SK-N-SH (cell line): Measurements from ENCODE around the gene TSPAN32. TPM values are rescaled to one million over a fixed set of nuclear protein-coding genes. Genes with fewer than 3 reads are reported as not detected.
"Not testable (repeated sequence)": the region's sequence is repeated elsewhere in the genome, so short reads cannot be mapped to it uniquely, and the experiment has no call there.

Source experiments
- CTCF ChIA-PET: fragments of 300-600, 350-600 bp; formaldehyde crosslinking; extraction: SDS; loops from one replicate; lab custom pipeline; 2021; lab: Yijun Ruan, JAX
- POLR2A ChIA-PET: fragments of 350-600 bp; sonication (Branson Sonifier 250); formaldehyde crosslinking; extraction: SDS; loops from one replicate; lab custom pipeline; 2020; ENCODE audit warnings: antibody characterized with exemption, inconsistent platforms; lab: Yijun Ruan, JAX
- DNase-seq: peaks from one replicate; pipeline ENCODE4 v3.0.0; 2012
- H2AFZ ChIP-seq: fragments of 200-600 bp; sonication (generic); 2 replicates; pipeline ENCODE4 v1.8.1; 2016; ENCODE audit warnings: antibody characterized with exemption, mild to moderate bottlenecking, low read depth
- H3F3A ChIP-seq: fragments of 200-600 bp; sonication (generic); replicated peaks from 2 replicates; pipeline ENCODE3; 2016; ENCODE audit warnings: antibody characterized with exemption, mild to moderate bottlenecking; ENCODE audit not compliant: insufficient read depth
- H3K27ac ChIP-seq, 2 experiments: fragments of 200-500 bp in 1 of 2; fragments of 200-600 bp in 1 of 2; sonication (Bioruptor generic) in 1 of 2; sonication (generic), shearing (Covaris generic) in 1 of 2; 2 replicates each; pipeline versions ENCODE4 v1.5.1 to v1.6.1; 2014 to 2016; ENCODE audit warnings: low read depth in 2 of 2, inconsistent platforms in 1 of 2, low read length in 1 of 2, mild to moderate bottlenecking in 1 of 2, mixed read lengths in 1 of 2
- H3K27me3 ChIP-seq: fragments of 200-600 bp; sonication (generic), shearing (Covaris generic); 2 replicates; pipeline ENCODE4 v1.6.1; 2016; ENCODE audit warnings: mixed run types; ENCODE audit not compliant: insufficient read depth
- H3K36me3 ChIP-seq, 2 experiments: fragments of 200-500 bp in 1 of 2; fragments of 200-600 bp in 1 of 2; sonication (Bioruptor generic) in 1 of 2; sonication (generic) in 1 of 2; replicated peaks in 1 of 2; 2 replicates each; pipeline versions ENCODE3 to v1.5.1; 2014 to 2016; ENCODE audit warnings: low read length in 1 of 2, mild to moderate bottlenecking in 1 of 2; ENCODE audit not compliant: insufficient read depth in 2 of 2, control insufficient read depth in 1 of 2
- H3K4me1 ChIP-seq, 2 experiments: fragments of 200-500 bp in 1 of 2; fragments of 200-600 bp in 1 of 2; sonication (Bioruptor generic) in 1 of 2; sonication (generic), shearing (Covaris generic) in 1 of 2; 2 replicates each; pipeline versions ENCODE4 v1.5.1 to v1.6.1; 2014 to 2016; ENCODE audit warnings: low read depth in 1 of 2, low read length in 1 of 2, mixed run types in 1 of 2; ENCODE audit not compliant: insufficient read depth in 2 of 2, control insufficient read depth in 1 of 2
- H3K4me2 ChIP-seq: fragments of 200-600 bp; sonication (generic), shearing (Covaris generic); 2 replicates; pipeline ENCODE4 v1.6.1; 2017; ENCODE audit warnings: mixed run types
- H3K4me3 ChIP-seq, 2 experiments: fragments of 200-500 bp in 1 of 2; fragments of 200-600 bp in 1 of 2; sonication (Bioruptor generic) in 1 of 2; sonication (generic), shearing (Covaris generic) in 1 of 2; 2 replicates each; pipeline versions ENCODE4 v1.5.1 to v1.8.1; 2014 to 2016; ENCODE audit warnings: low read depth in 2 of 2, inconsistent platforms in 1 of 2, low read length in 1 of 2, mild to moderate bottlenecking in 1 of 2, mixed read lengths in 1 of 2, moderate library complexity in 1 of 2
- H3K79me2 ChIP-seq: fragments of 200-600 bp; sonication (generic); 2 replicates; pipeline ENCODE4 v1.8.1; 2017; ENCODE audit warnings: mild to moderate bottlenecking; ENCODE audit not compliant: insufficient read depth
- H3K9ac ChIP-seq: fragments of 200-600 bp; sonication (generic); 2 replicates; pipeline ENCODE4 v1.6.1; 2017; ENCODE audit warnings: mixed run types
- H3K9me2 ChIP-seq: fragments of 200-600 bp; sonication (generic); 2 replicates; pipeline ENCODE4 v1.6.1; 2017; ENCODE audit warnings: mixed run types
- H3K9me3 ChIP-seq: fragments of 200-600 bp; sonication (generic); 2 replicates; pipeline ENCODE4 v1.6.1; 2017; ENCODE audit warnings: mixed run types, mild to moderate bottlenecking, moderate library complexity
- H4K20me1 ChIP-seq: fragments of 200-600 bp; sonication (generic); 2 replicates; pipeline ENCODE4 v1.6.1; 2017; ENCODE audit warnings: mild to moderate bottlenecking, mixed run types; ENCODE audit not compliant: insufficient read depth
- ELF1 ChIP-seq: IDR thresholded peaks from 2 replicates; pipeline ENCODE4 v1.4.0; 2012
- EZH2phosphoT487 ChIP-seq: fragments of 200-600 bp; sonication (generic); IDR thresholded peaks from 2 replicates; pipeline ENCODE4 v1.6.1; 2017; ENCODE audit warnings: low read depth, mixed run types, mild to moderate bottlenecking, antibody characterized with exemption, moderate library complexity, borderline replicate concordance
- MXI1 ChIP-seq: IDR thresholded peaks from 2 replicates; pipeline ENCODE4 v1.6.1; 2012; ENCODE audit warnings: mild to moderate bottlenecking, low read depth, low read length, improper control_type of control experiment
- NFIC ChIP-seq: IDR thresholded peaks from 2 replicates; pipeline ENCODE4 v1.4.0; 2012; ENCODE audit warnings: borderline replicate concordance
- PBX3 ChIP-seq: IDR thresholded peaks from 2 replicates; pipeline ENCODE4; 2012
- TAF1 ChIP-seq: IDR thresholded peaks from 2 replicates; pipeline ENCODE4 v1.6.1; 2012; ENCODE audit warnings: low read depth, mild to moderate bottlenecking, low read length, moderate library complexity, borderline replicate concordance
- WGBS: methylation state at CpG from one replicate; pipeline ENCODE4 v1.1.6; 2017; ENCODE audit warnings: low lambda C conversion rate; 5-methylcytosine and 5-hydroxymethylcytosine counted together
- polyA plus RNA-seq, 3 experiments: library from polyadenylated mRNA; depleted of rRNA; stranded (reverse); fragments of >200 nt; gene quantifications; 2 replicates each; pipeline ENCODE4 v1.2.3, GENCODE V29; 2012

TSPAN32 gene
- polyA plus RNA-seq, 1 of the 3 experiments (the other 2 are of a cell fraction): 0.12 TPM

GRCh38 chr11:2335286-2335685 lies 33.5 kb downstream of the TSPAN32 start:
- H3K4me2 ChIP-seq, H3K27me3 ChIP-seq, H3K9ac ChIP-seq, H3K36me3 ChIP-seq, H3F3A ChIP-seq, H4K20me1 ChIP-seq, DNase-seq, H3K9me3 ChIP-seq, H3K79me2 ChIP-seq, CTCF ChIA-PET, H3K4me1 ChIP-seq, H2AFZ ChIP-seq, H3K27ac ChIP-seq, H3K4me3 ChIP-seq, POLR2A ChIA-PET, H3K9me2 ChIP-seq: not testable (repeated sequence)
- WGBS: 73% methylated on average over 18 of the region's 18 CpGs

GRCh38 chr11:2338760-2339159 lies 36.9 kb downstream of the TSPAN32 start:
- H3F3A ChIP-seq, H2AFZ ChIP-seq, H3K79me2 ChIP-seq, H4K20me1 ChIP-seq, DNase-seq, H3K4me3 ChIP-seq, H3K4me2 ChIP-seq, H3K9me3 ChIP-seq, H3K27me3 ChIP-seq, POLR2A ChIA-PET, H3K27ac ChIP-seq, H3K4me1 ChIP-seq, H3K36me3 ChIP-seq, H3K9me2 ChIP-seq, H3K9ac ChIP-seq: not testable (repeated sequence)
- WGBS: 62% methylated on average over 8 of the region's 8 CpGs
- CTCF ChIA-PET: interaction anchor here (1.3 kb wide), 1 partner anchor 82 kb away, joined by 3 read pairs; no protein-coding TSS in a partner anchor

- Histone ChIP-seq H3K9ac (no peak overlapping the region), H3K9me2 (no peaks in the 10 kb centered on the region), H2AFZ (no peak overlapping the region), H3K79me2 (no peaks in the 10 kb centered on the region), H3K27ac (no peak overlapping the region), H3K9me3 (no peaks in the 10 kb centered on the region), H3K4me1 (no peaks in the 10 kb centered on the region), H3K4me3 (no peak overlapping the region), H3K36me3 (no peaks in the 10 kb centered on the region), H3K27me3 (no peaks in the 10 kb centered on the region), H3F3A (no peaks in the 10 kb centered on the region), H4K20me1 (no peaks in the 10 kb centered on the region), H3K4me2 (no peak overlapping the region)
- 30% methylated on average over 3 of the region's 3 CpGs for WGBS
- POLR2A ChIA-PET: no interaction called here
- CTCF ChIA-PET: no interaction called here
- DNase-seq: no peak
- no peak for TF ChIP-seq PBX3
- no peak for TF ChIP-seq NFIC
- TF ChIP-seq MXI1: no peak
- no peak for TF ChIP-seq TAF1
- TF ChIP-seq EZH2phosphoT487: no peak
- TF ChIP-seq ELF1: no peak
These were observed 40.7 kb downstream of the TSPAN32 start for GRCh38 chr11:2342557-2342956.
